Measurements from ENCODE around the gene LYRM9.

- no peak for TF ChIP-seq E2F6 (IDR thresholded peaks at IDR 0.05)
- TF ChIP-seq CTCF (IDR thresholded peaks at IDR 0.05; ENCODE audit: control extremely low read depth in 1 of 3, insufficient read depth in 1 of 3, low read depth in 1 of 3, low read length in 3 of 3): no peak
- no peak for TF ChIP-seq FOSL1 (IDR thresholded peaks at IDR 0.05; ENCODE audit: insufficient read depth, low read depth, low read length)
- no peak for TF ChIP-seq EP300 (IDR thresholded peaks at IDR 0.05; ENCODE audit: borderline replicate concordance in 1 of 2, low read depth in 2 of 2, low read length in 2 of 2)
- TF ChIP-seq ATF3 (IDR thresholded peaks at IDR 0.05; ENCODE audit: insufficient read depth, low read depth, low read length): no peak
- TF ChIP-seq NRF1 (IDR thresholded peaks at IDR 0.05; ENCODE audit: low read depth, low read length): no peak
- TF ChIP-seq KDM1A (IDR thresholded peaks at IDR 0.05; ENCODE audit: borderline replicate concordance, low read length): no peak
- no peak for TF ChIP-seq EGR1 (IDR thresholded peaks at IDR 0.05; ENCODE audit: borderline replicate concordance, low read depth, low read length)
- no peak for TF ChIP-seq ZNF274 (IDR thresholded peaks at IDR 0.05; ENCODE audit: borderline replicate concordance, extremely low read depth, low read length)
- no peak for TF ChIP-seq JUN (IDR thresholded peaks at IDR 0.05; ENCODE audit: low read depth, low read length)
- TF ChIP-seq CEBPB (IDR thresholded peaks at IDR 0.05; ENCODE audit: low read depth, low read length): no peak
These were observed 5.1 kb downstream of the LYRM9 start for GRCh38 chr17:27888067-27888466.

All from H1 (cell line).